HG03175 (cell line): ENCODE results near the gene MRPL2.
"Not testable (repeated sequence)": the region's sequence is repeated elsewhere in the genome, so short reads cannot be mapped to it uniquely, and the experiment has no call there.

Source experiments
- ATAC-seq: cut with Tn5 transposase; IDR thresholded peaks from one replicate; pipeline ENCODE4 v1.9.1; 2021; ENCODE audit warnings: mild to moderate bottlenecking, moderate library complexity; ENCODE audit not compliant: unreplicated experiment

Gene MRPL2

DNA sequence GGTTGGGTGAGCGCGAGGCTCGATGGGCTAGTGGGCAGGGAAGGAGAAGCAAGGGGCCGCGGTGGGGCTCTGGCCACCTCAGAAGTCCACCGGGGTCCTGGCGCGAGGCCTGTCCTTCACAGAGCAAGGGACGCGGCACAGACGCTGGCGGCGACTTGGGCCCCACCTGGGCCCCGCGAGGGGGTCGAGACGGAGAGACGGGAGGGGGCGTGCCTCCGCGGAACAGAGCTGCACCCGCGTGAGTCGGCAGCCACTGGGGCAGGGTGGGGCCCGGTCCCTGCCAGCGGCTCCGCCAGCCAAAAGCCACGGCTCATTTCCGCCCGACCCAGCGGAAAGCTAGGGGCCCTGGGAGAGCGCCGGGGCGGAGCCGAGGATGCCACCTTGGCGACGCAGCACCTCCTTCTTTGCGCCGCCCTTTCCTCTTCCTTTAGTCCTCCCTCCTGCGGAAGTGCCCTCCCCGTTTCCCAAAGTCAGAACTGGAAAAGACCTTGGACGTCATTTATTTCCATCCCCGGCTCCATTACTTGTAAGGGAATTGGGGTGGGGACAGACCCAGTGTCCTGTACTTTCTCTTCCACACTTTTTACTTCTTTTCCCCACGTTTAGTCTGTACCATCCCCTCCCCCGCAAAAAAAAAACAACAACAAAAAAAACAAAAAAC, 5.6 kb downstream of the MRPL2 start, which contains the start of gene CUL7:
Gene CUL7 (minus strand): TSS at position 307 of the 661 bp plus-strand sequence. CDS start 1,063 bp downstream, outside the sequence.
- ATAC-seq, result peak; percentile 90

DNA sequence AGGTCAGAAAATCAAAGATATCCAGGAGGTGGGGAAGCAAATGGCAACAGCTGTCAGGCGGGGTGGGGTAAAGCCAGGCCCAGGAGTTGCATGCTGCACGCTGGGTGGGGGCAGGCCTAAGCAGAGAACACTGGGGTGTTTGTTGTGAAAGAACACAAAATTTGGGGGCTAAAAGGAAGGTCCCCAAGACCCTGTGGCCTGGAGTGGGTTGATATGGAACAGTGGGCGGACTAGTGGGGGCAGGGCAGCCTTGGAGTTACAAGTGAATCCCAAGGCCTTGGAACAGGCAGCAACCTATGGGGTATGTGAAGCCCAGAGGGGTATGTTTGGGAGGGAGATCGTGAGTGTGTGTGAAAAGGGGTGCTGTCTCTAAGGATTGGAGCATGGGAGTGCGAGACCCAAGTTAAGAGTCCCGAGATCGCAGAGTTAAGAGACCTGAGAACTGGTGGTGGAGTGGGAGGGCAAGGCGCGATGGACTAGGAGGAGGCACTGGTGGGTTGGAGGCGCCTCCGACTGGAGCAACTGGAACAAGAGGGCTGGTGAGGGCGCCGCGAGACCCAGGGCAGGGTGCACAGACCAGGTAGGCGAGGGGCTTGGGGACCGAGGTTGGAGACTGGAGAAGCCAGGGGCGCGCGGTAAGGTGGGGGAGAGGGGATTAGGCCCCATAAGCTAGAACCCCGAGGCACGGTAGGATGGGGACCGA, 6.2 kb downstream of the MRPL2 start:
- no peak for ATAC-seq

DNA sequence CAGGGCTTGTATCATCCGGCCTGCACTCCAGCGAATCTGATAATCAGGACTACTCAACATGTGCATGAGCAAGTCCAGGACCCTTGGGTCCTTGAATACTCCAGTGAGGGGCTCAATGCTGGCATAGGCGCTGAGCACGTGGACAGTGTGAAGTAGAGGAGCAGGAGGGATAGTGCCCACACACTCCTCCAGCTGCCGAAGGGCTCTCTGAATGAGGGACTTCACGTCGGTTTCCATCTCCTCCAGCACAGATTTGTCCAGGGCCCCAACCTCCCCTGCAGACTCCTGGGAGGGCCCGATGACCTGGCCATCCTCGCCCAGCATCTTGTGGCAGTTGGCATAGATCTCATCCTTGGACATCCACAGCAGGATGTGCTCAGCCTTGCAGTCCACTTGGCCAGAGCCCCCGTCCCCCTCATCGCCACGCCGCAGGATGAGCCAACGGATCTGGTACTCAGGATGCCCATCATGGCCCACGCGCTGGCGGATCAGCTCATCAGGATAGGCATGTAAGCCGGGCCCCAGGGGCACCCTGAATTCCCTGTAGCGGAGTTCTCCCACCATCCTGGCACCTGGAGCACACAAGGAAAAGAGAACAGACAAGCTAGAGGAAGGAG, 6.9 kb downstream of the MRPL2 start:
- no peak for ATAC-seq

DNA sequence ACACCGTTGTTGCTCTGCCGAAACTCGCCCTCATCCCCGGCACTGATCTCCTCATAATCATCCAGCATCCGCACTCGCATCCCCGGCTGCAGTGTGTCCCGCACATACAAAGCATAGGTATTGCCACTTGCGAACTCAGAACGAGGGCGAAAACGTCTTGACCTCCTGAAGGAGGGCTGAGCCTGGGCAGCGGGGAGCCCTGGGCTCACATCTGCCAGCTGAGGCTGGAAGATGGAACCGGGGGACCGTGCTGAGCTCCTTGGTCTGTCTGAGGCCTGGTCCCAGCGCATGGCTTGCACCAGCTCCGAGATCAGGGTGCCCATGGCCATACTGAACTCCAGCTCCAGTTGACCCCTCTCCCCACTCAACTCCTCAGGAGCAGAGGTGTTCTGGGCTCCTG, 8.3 kb downstream of the MRPL2 start:
- ATAC-seq, result no peak

DNA sequence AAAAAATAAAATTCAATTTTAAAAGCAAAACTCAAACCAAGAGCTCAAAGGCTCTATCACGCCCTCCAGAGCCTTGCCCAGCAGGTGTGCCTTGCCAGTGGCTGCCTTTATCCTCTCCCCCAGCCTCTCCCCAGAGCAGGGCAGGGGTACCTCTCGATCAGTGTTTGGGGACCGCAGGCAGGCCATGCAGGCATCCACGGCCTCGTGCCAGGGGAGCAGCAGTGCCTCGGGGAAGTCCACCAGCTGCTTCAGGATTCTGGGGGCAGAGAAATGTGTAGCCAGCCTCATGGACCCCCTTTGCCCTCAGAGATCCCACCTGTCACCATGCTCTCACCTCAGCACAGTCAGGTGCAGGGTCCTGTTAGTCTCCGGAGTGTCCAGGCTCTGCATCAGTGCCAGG, 11.2 kb downstream of the MRPL2 start:
- ATAC-seq, result no peak

DNA sequence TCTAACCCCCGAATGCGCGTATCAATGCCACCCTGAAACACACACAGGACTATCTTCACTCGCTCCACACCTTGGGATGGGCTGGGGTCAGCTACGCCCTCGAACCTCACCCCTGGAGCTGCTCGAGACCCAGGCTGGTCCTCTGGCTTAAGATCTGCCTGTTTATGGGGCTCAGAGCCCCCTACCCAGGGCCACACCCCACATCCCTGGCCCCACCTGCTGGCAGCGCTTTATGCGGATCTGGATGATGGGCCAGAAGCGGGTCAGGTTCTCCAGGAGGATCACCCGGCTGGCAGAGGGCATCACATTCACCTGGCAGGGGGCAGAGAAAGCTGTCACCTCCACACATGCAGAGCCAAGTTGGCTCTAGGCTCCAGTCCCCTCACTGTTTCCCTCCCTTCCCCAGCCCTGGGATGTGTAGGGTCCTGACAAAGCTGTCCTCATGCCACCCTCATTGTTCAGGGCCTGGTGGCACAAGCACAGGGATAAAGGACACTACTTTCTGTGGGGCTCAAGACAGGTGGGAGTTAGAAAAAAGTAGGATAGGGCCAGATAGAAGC, 13.8 kb downstream of the MRPL2 start:
- ATAC-seq, result no peak

DNA sequence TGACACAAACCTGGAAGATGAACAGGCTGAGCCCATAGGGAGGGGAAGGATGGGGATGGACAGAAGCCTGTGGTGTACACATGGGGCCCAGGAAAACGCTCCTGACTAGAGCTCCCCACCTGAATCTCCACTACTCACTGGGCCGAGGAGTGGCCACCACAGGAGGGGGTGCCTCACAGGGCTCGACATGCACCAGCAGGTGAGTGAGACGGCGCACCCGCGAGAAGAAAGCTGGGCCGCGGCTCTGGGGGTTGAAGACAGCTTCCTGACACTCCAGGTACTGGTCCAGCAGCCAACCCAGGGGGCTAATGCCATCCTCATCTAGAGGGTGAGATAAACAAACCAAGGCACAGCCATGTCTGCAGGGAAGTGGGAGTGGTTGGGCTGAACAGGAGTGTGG, 15.9 kb downstream of the MRPL2 start:
- ATAC-seq, result no peak

DNA sequence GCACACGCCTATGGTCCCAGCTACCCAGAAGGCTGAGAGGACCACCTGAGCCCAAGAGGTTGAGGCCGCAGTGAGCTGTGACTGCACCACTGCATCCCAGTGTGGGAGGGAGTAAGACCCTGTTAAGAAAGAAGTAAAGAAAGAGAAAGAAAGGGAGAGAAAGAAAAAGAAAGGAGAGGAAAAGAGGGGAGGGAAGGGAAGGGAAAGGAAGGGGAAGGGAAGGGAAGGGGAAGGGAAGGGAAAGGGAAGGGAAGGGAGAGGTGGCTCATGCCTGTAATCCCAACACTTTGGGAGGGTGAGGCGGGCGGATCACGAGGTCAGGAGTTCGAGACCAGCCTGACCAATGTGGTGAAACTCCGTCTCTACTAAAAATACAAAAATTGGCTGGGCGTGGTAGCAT, 17.8 kb downstream of the MRPL2 start:
- ATAC-seq, result not testable (repeated sequence)

DNA sequence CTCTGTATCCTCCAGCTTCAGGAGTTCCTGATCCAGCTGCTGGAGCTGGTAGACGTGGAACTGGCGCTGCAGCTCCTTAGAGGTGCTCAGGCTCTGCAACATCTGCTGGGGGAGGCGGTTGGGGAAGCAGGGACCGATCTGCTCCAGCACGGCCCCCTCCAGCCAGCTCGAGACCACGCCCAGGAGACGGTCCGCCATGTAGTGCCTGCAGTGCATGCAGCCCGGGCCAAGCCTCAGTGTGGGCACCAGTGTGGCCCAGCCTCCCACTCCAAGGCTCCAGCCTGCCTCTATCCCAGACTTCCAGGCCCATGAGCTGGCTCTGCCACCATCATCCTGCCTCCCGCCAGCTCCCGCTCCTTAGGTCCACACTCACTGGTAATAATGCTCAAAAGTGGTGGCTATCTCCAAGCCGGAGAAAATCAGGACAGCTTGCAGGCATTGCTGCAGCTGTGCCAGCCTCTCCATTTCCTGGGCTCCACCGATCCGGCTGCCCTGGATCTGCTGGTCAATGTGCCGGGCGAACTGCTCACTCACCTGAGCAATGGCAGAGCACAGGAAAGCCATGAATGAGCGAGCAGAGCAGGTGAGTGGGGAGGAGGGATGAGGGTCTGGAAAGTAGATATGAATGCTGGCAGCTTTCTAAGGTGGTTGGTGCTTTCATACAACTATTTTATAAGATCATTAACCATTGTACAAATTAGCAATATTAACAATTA, 18.5 kb downstream of the MRPL2 start:
- ATAC-seq, result no peak

DNA sequence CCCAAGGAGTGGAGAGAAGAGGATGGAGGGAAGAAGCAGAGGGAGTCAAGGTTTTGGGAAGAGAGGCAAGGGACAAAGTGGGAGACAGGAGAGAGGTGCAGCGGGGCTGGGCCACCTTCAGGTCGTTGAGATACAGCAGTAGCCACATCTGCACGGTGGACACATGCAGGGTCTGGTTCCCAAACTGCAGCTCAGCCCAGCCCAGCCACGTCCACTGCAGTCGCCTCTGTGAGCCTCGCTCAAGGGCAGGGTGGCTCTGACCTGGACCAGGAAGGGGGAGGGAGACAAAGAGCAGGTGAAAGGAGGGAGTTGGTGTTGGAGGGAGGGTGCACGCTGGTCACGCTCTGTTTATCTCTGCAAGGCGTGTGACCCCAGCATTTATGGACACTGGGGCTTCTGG, 20.5 kb downstream of the MRPL2 start:
- no peak for ATAC-seq

DNA sequence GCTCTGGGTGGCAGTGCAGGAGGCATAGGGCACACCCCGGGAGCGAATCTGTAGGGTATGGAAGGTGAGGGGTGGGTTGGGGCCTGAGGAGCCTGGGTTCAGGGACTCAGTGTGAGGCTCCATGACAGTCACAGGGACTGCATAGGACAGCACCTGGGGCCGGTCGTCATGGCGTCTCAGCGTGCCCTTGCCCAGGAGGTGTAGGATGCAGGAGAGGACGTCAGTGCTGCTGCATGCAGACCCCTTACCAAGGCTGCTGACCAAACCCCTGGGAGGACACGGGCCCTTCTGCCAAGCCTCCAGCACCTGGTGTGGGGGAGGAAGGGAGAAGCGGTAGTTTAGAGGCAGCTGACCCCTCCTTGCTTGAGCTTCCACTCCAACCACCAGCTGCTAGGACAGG, 21.5 kb downstream of the MRPL2 start:
- no peak for ATAC-seq

DNA sequence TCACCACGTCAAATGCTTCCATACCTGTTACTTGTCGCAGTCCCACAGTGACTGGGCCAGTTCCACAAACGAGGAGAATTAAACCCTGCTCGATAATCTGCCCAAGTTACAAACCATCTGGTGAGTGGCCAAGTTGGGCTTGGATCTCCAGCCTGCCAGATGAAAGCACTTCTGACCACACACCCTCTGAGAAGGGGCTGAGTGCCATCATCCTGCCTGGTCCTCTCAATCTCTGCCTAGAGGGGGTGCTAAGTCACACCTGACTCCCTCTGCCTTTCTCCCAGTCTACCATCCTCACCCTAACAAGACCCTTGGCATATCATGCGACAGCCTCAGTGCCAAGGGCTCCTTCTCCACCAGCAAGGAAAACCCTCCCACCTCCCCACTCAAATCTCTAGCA, 22.0 kb downstream of the MRPL2 start:
- ATAC-seq, result no peak

DNA sequence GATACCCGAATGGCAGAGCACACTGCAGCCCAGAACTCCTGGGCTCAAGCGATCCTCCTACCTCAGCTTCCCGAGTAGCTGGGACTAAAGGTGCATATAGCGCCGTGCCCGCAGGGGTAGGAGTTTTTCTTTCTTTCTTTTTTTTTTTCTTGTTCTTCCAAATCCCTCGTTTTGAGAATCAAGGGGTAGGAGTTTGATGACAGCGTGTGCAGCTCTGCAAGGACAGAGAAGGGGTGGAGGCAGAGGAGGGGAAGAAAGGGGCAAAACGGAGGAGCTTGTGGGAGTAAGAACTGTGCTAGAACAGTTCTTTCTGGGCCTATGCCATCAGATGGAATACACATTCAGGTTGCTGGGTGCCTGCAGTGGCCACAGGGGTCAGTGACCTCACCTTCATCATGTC, 22.5 kb downstream of the MRPL2 start:
- no peak for ATAC-seq

DNA sequence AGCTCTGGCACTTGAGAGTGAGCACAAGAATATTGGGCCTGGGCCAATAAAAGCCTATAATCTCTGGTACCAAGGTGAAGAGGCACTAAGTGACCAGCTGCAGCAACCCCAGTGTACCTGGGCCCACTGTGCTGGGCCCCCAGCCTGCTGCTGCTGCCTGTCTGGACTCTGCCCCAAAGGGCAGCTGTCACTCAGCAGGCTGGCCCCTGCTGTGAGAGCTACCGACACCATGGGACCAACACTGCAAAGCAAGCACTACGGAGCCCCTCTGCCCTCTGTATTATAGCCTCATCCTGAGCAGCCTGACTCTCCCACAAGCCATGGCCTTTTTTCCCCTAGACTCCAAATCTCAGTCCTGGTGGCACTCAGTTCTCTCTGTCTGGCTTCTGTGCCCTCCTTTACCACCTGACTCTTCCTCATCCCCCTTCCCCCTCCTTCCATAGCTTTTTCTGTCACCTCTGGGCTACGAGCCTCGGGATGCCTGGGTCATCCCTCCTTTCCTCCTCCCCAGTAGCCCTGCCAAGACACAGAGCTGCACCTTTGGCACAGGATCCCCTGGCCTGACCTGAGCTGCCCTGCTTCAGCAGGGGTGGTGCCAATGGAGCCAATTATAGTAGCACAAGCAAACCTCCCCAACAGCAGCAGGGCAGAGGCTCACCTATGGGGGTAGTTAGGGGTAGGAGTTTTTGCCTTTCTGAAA, 23.6 kb downstream of the MRPL2 start:
- ATAC-seq, result no peak

DNA sequence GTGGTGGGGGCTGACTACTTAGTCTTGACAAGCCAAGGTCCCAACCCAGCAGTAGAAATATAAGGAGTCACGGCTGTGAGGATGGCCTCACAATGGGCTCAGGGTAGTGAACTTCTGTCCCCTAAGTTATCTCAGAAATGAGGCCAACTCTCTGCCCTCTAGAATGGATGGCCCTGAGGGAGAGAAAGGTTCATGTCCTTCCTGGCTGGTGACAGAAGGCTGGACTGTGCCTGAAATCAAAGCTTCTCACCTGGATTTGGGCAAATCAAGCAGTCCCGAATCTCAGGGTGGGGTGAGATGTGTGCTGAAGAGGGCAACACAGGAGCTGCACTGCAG, 25.1 kb downstream of the MRPL2 start:
- ATAC-seq, result no peak

DNA sequence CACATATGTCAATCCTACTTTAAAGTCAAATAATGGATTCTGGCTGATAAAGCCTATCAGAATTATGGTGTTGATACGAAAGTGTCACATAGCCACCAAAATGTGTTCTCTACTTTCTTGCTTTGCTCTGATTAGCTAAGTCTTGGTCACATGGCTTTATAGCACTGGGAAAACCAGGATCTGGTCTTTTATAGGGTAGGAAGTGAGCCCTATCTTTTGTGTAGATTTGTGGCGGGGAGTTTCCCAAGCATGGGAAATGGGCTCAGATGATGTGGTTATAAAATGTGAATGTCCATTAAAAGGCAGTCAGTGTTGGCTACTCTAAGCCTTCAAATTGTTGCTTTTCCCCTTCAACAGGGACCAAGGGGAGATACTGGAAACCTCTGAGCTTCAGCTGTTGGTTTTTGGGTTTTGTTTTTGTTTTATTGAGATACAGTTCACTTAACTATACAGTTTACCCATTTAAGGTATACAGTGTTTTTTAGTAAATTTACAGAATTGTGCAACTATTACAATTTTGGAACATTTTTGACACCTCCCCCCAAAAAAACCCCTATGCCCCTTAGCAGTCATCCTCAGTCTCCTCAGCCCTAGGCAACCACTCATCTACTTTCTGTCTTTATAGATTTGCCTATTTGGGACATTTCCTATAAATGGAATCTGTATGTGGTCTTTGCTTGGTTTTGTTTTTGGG, 25.6 kb downstream of the MRPL2 start:
- ATAC-seq, result no peak

DNA sequence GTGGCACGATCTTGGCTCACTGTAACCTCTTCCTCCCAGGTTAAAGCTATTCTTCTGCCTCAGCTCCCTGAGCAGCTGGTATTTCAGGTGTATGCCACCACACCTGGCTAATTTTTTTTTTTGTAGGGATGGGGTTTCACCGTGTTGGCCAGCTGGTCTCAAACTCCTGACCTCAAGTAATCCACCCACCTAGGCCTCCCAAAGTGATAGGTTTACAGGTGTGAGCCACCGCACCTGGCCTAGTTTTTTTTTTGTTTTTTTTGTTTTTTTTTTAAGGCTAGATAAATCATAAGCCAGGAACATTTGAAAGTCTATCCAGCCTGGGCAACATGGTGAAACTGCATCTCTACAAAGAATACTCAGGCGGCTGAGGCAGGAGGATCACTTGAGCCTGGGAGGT, 26.9 kb downstream of the MRPL2 start:
- no peak for ATAC-seq

DNA sequence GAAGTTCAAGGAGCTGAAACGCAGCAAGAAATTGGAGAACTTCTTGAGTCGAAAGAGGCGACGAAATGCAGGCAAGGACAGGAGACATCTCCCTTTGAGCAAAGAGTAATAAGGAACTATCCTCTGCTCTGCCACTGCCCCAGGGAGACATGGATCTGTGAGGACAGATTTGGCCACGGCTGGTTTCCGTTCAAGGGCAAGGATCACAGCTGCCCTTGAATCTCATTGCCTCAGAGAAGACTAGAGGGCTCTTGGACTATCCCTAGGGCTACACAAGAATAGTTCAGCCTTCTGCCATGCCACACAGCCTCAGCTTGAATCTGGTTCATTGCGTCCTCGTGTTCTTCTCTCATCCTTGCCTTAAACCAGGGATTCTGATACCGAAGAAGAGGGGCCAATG, 30.1 kb downstream of the MRPL2 start:
- ATAC-seq, result no peak

DNA sequence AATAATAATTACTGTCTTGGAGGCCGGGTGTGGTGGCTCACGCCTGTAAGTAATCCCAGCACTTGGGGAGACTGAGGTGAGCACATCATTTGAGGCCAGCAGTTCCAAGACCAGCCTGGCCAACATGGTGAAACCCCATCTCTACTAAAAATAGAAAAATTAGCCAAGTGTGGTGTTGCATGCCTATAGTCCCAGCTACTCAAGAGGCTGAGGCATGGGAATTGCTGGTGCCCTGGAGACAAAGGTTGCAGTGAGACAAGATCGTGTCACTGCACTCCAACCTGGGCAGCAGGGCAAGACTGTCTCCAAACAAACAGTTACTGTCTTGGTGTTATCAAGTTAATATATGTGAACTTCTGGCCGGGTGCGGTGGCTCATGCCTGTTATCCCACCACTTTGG, 32.9 kb downstream of the MRPL2 start:
- no peak for ATAC-seq

DNA sequence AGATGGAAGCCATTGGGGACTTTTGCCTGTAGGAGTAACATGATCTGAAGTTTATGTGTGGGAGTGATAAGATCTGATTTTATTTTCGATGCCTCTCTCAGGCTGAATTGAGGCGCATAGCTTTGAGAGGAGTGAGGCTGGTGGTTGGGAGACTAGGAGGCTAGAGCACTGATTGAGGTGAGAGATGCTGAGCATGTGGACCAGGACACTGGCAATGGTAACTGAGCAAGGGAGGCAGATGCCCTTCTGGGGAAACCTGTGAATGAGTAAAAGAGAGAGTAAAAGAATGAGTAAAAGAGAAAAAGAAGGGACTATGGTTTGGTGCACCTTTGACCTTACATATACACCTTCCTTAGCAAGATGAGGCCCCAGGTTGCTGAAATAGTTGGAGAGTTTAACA, 34.8 kb downstream of the MRPL2 start:
- no peak for ATAC-seq
